ENCODE results near the gene MAD1L1.

- TF ChIP-seq POLR2A (IDR thresholded peaks at IDR 0.05; ENCODE audit: low read depth, low read length), result no peak
- TF ChIP-seq POLR2AphosphoS5 (IDR thresholded peaks at IDR 0.05; ENCODE audit: low read depth, low read length), result no peak
- TF ChIP-seq TAF1 (IDR thresholded peaks at IDR 0.05; ENCODE audit: borderline replicate concordance, low read depth, low read length), result no peak
Observed at GRCh38 chr7:2204446-2204845, 28.3 kb downstream of the MAD1L1 start.
